Esophagus squamous epithelium (tissue), 4 donors: ENCODE data around the gene ERP44.

Experiments used
- CTCF ChIP-seq, 6 experiments: fragments of 450-650 bp in 4 of 6; fragments of 200-600 bp in 2 of 6; sonication (generic) in 2 of 6; IDR thresholded peaks; one replicate each; pipeline ENCODE4 v1.5.1; 2016 to 2019; ENCODE audit warnings: antibody characterized with exemption in 6 of 6, mild to moderate bottlenecking in 4 of 6, moderate library complexity in 4 of 6
- POLR2A ChIP-seq, 4 donors: fragments of 450-650 bp; IDR thresholded peaks; one replicate each; pipeline ENCODE4 v1.6.1; 2017; ENCODE audit warnings: antibody characterized with exemption in 4 of 4, mild to moderate bottlenecking in 4 of 4, moderate library complexity in 3 of 4

- TF ChIP-seq CTCF (IDR thresholded peaks at IDR 0.05), result no peak
- no peak for TF ChIP-seq POLR2A (IDR thresholded peaks at IDR 0.05)
Observed at GRCh38 chr9:100020121-100020795, 78.5 kb downstream of the ERP44 start.
